ENCODE measurements around the gene EDA.
"Not testable (repeated sequence)": the region's sequence is repeated elsewhere in the genome, so short reads cannot be mapped to it uniquely, and the experiment has no call there.

The EDA gene

GRCh38 chrX:69961365-69962072 is 345.6 kb downstream of the EDA start:
- DNase-seq, result no peak

- DNase-seq, result no peak
Observed at GRCh38 chrX:69968950-69969349, 353.0 kb downstream of the EDA start.

- no peak for DNase-seq
Observed at GRCh38 chrX:69969460-69969859, 353.5 kb downstream of the EDA start.

- no peak for DNase-seq
Observed at GRCh38 chrX:69987691-69988090, 371.8 kb downstream of the EDA start.

GRCh38 chrX:69988955-69989394 is 373.1 kb downstream of the EDA start:
- DNase-seq, result no peak

- DNase-seq, result no peak
Observed at GRCh38 chrX:69991685-69992084, 375.8 kb downstream of the EDA start.

GRCh38 chrX:69993494-69993893 is 377.6 kb downstream of the EDA start:
- no peak for DNase-seq

- no peak for DNase-seq
Observed at GRCh38 chrX:69995362-69996112, 379.6 kb downstream of the EDA start.

GRCh38 chrX:69996113-69996468 is 380.2 kb downstream of the EDA start:
- no peak for DNase-seq

GRCh38 chrX:69998299-69998698 is 382.4 kb downstream of the EDA start:
- DNase-seq, result not testable (repeated sequence)

- DNase-seq, result no peak
Observed at GRCh38 chrX:70001269-70001668, 385.4 kb downstream of the EDA start.

GRCh38 chrX:70001708-70002341 is 385.9 kb downstream of the EDA start:
- no peak for DNase-seq

- DNase-seq, result no peak
Observed at GRCh38 chrX:70007946-70008345, 392.0 kb downstream of the EDA start.

- no peak for DNase-seq
Observed at GRCh38 chrX:70009049-70009448, 393.1 kb downstream of the EDA start.

- DNase-seq, result no peak
Observed at GRCh38 chrX:70009970-70010369, 394.1 kb downstream of the EDA start.

- no peak for DNase-seq
Observed at GRCh38 chrX:70012756-70013155, 396.8 kb downstream of the EDA start.

GRCh38 chrX:70013466-70014381 is 397.8 kb downstream of the EDA start:
- no peak for DNase-seq

- no peak for DNase-seq
Observed at GRCh38 chrX:70016513-70016912, 400.6 kb downstream of the EDA start.

GRCh38 chrX:70022616-70023015 is 406.7 kb downstream of the EDA start:
- no peak for DNase-seq

GRCh38 chrX:70025464-70025863 is 409.6 kb downstream of the EDA start:
- DNase-seq, result no peak

- DNase-seq, result no peak
Observed at GRCh38 chrX:70026112-70026850, 410.4 kb downstream of the EDA start.

GRCh38 chrX:70026851-70027200 is 410.9 kb downstream of the EDA start:
- no peak for DNase-seq

Measured in activated CD4-positive, alpha-beta T cell treated with anti-CD3 and anti-CD28 coated beads, Interleukin-2, amount 50 U/mL, for 4 hours (primary cell).